Measurements from ENCODE around the gene ARFRP1.
A peak's percentile ranks its signal among the peaks of the same experiment; 100 is the strongest.

ARFRP1 gene

GRCh38 chr20:63707558-63708300, at the start of gene ARFRP1, which contains the start of gene ZGPAT:
TSS of gene ARFRP1 (minus strand) at chr20:63707976. CDS start at chr20:63707091, 885 bp downstream.
TSS of gene ZGPAT (plus strand) at chr20:63708039. CDS start at chr20:63708581, 542 bp downstream.
- peak; percentile 64 for DNase-seq

GRCh38 chr20:63756648-63756991, 48.8 kb upstream of the ARFRP1 start:
- DNase-seq, result no peak

GRCh38 chr20:63755933-63756647, 48.3 kb upstream of the ARFRP1 start:
- no peak for DNase-seq

- no peak for DNase-seq
Observed at GRCh38 chr20:63754008-63754407, 46.2 kb upstream of the ARFRP1 start.

GRCh38 chr20:63753381-63753780, 45.6 kb upstream of the ARFRP1 start:
- no peak for DNase-seq

GRCh38 chr20:63752411-63753101, 44.8 kb upstream of the ARFRP1 start:
- DNase-seq, result no peak

- no peak for DNase-seq
Observed at GRCh38 chr20:63751471-63752271, 43.9 kb upstream of the ARFRP1 start.

- no peak for DNase-seq
Observed at GRCh38 chr20:63750807-63751470, 43.2 kb upstream of the ARFRP1 start.

- no peak for DNase-seq
Observed at GRCh38 chr20:63749597-63750508, 42.1 kb upstream of the ARFRP1 start.

- no peak for DNase-seq
Observed at GRCh38 chr20:63748934-63749270, 41.1 kb upstream of the ARFRP1 start.

- no peak for DNase-seq
Observed at GRCh38 chr20:63748070-63748933, 40.5 kb upstream of the ARFRP1 start.

- no peak for DNase-seq
Observed at GRCh38 chr20:63747622-63748069, 39.9 kb upstream of the ARFRP1 start.

- no peak for DNase-seq
Observed at GRCh38 chr20:63746751-63747315, 39.1 kb upstream of the ARFRP1 start.

GRCh38 chr20:63745961-63746731, 38.4 kb upstream of the ARFRP1 start:
- DNase-seq, result no peak

- no peak for DNase-seq
Observed at GRCh38 chr20:63745424-63745805, 37.6 kb upstream of the ARFRP1 start.

GRCh38 chr20:63744574-63745423, 37.0 kb upstream of the ARFRP1 start:
- DNase-seq, result no peak

- no peak for DNase-seq
Observed at GRCh38 chr20:63744158-63744557, 36.4 kb upstream of the ARFRP1 start.

All from GF-D8 (cell line).